ENCODE measurements around the gene SCIMP.

SCIMP gene

GRCh38 chr17:5272322-5272721 lies 37.7 kb upstream of the SCIMP start:
- no peaks in the 10 kb centered on the region for H3K9me3 ChIP-seq (ENCODE audit: severe bottlenecking)
- DNase-seq (ENCODE audit: low spot score) (no peak), ATAC-seq (ENCODE audit: low read depth) (no peak)
- no peaks in the 10 kb centered on the region for H3K27me3 ChIP-seq (ENCODE audit: insufficient read depth, poor library complexity, severe bottlenecking)
- no peak overlapping the region for H3K4me3 ChIP-seq (ENCODE audit: severe bottlenecking)
- peaks cover 4% of the 10 kb centered on the region for H3K4me1 ChIP-seq (ENCODE audit: insufficient read depth, poor library complexity, severe bottlenecking)
- no peaks in the 10 kb centered on the region for H3K36me3 ChIP-seq (ENCODE audit: low read depth)
- TF ChIP-seq CTCF (IDR thresholded peaks at IDR 0.05; ENCODE audit: poor library complexity, severe bottlenecking): no peak
- H3K27ac ChIP-seq (ENCODE audit: poor library complexity, severe bottlenecking): no peak overlapping the region

DNA sequence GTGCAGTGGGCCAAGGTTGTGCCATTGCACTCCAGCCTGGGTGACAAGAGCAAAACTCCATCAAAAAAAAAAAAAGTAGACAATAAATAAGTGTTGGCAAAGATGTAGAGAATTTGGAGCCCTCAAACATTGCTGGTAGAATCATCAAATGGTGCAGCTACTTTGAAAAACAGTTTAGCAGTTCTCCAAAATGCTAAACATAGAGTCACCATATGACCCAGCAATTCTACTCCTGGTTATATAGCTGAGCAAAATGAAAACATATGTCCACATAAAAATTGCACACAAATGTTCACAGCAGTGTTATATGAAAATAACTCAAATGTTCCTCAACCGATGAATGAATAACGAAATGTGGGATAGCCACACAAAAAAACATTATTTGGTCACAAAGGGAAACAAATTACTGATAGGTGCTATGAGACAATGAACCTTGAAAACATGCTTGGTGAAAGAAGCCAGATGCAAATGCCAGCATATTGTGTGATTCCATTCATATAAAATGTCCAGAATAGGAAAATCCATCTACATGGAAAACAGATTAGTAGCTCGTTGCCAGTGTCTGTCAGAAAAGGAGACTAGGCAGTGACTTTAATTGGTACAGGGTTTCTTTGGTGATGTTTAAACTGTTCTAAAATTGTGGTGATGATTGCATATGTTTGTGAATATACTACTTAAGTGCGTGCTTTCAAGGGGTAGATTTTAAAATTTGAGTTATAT lies 34.7 kb upstream of the SCIMP start:
- DNase-seq (ENCODE audit: low spot score): no peak
- Histone ChIP-seq H3K4me1 (ENCODE audit: insufficient read depth, poor library complexity, severe bottlenecking) (peaks cover 4% of the 10 kb centered on the region), H3K4me3 (ENCODE audit: severe bottlenecking) (no peak overlapping the region), H3K9me3 (ENCODE audit: severe bottlenecking) (no peaks in the 10 kb centered on the region), H3K27ac (ENCODE audit: poor library complexity, severe bottlenecking) (no peak overlapping the region), H3K27me3 (ENCODE audit: insufficient read depth, poor library complexity, severe bottlenecking) (no peaks in the 10 kb centered on the region), H3K36me3 (ENCODE audit: low read depth) (no peaks in the 10 kb centered on the region)
- no peak for ATAC-seq (ENCODE audit: low read depth)
- no peak for TF ChIP-seq CTCF (IDR thresholded peaks at IDR 0.05; ENCODE audit: poor library complexity, severe bottlenecking)

DNA sequence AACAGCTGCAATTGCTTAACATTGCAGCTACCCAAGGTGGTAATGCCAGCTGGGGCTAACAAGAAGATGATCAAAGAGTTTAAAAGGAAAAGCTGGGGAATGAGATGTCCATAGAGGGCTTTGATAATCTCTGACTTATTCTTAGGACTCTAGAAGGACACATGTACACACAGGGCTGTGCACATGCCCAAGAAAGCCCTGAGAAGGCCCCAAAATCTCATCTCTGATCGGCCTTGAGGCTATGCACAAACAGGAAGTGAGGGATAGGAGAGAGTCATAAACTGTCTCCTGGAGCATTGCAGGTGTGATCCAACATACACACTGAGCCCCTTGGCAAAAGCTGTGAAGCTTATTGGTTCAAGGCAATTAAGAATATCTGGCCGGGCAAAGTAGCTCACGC lies 30.2 kb upstream of the SCIMP start:
- H3K27ac ChIP-seq (ENCODE audit: poor library complexity, severe bottlenecking): no peak overlapping the region
- ATAC-seq (ENCODE audit: low read depth) (no peak), DNase-seq (ENCODE audit: low spot score) (no peak)
- no peaks in the 10 kb centered on the region for H3K27me3 ChIP-seq (ENCODE audit: insufficient read depth, poor library complexity, severe bottlenecking)
- no peak overlapping the region for H3K4me3 ChIP-seq (ENCODE audit: severe bottlenecking)
- TF ChIP-seq CTCF (IDR thresholded peaks at IDR 0.05; ENCODE audit: poor library complexity, severe bottlenecking): no peak
- no peaks in the 10 kb centered on the region for H3K36me3 ChIP-seq (ENCODE audit: low read depth)
- no peaks in the 10 kb centered on the region for H3K9me3 ChIP-seq (ENCODE audit: severe bottlenecking)
- H3K4me1 ChIP-seq (ENCODE audit: insufficient read depth, poor library complexity, severe bottlenecking): no peaks in the 10 kb centered on the region

- no peaks in the 10 kb centered on the region for H3K9me3 ChIP-seq (ENCODE audit: severe bottlenecking)
- H3K36me3 ChIP-seq (ENCODE audit: low read depth): no peaks in the 10 kb centered on the region
- DNase-seq (ENCODE audit: low spot score): no peak
- H3K4me3 ChIP-seq (ENCODE audit: severe bottlenecking): no peak overlapping the region
- no peak for ATAC-seq (ENCODE audit: low read depth)
- H3K4me1 ChIP-seq (ENCODE audit: insufficient read depth, poor library complexity, severe bottlenecking): no peaks in the 10 kb centered on the region
- H3K27ac ChIP-seq (ENCODE audit: poor library complexity, severe bottlenecking): no peak overlapping the region
- no peaks in the 10 kb centered on the region for H3K27me3 ChIP-seq (ENCODE audit: insufficient read depth, poor library complexity, severe bottlenecking)
- no peak for TF ChIP-seq CTCF (IDR thresholded peaks at IDR 0.05; ENCODE audit: poor library complexity, severe bottlenecking)
Measured at GRCh38 chr17:5263441-5263840, 28.8 kb upstream of the SCIMP start.

GRCh38 chr17:5262416-5262991 lies 27.8 kb upstream of the SCIMP start:
- no peak overlapping the region for H3K27ac ChIP-seq (ENCODE audit: poor library complexity, severe bottlenecking)
- ATAC-seq (ENCODE audit: low read depth) (no peak), DNase-seq (ENCODE audit: low spot score) (no peak)
- no peaks in the 10 kb centered on the region for H3K27me3 ChIP-seq (ENCODE audit: insufficient read depth, poor library complexity, severe bottlenecking)
- H3K4me3 ChIP-seq (ENCODE audit: severe bottlenecking): no peak overlapping the region
- H3K36me3 ChIP-seq (ENCODE audit: low read depth): no peaks in the 10 kb centered on the region
- no peaks in the 10 kb centered on the region for H3K4me1 ChIP-seq (ENCODE audit: insufficient read depth, poor library complexity, severe bottlenecking)
- H3K9me3 ChIP-seq (ENCODE audit: severe bottlenecking): no peaks in the 10 kb centered on the region
- no peak for TF ChIP-seq CTCF (IDR thresholded peaks at IDR 0.05; ENCODE audit: poor library complexity, severe bottlenecking)

Measured in RWPE2 (cell line).